Skeletal muscle tissue (tissue), 4 donors: ENCODE data around the gene EIF4E2. TPM values are rescaled to one million over a fixed set of nuclear protein-coding genes. Genes with fewer than 3 reads are reported as not detected.
"Not testable (repeated sequence)": the region's sequence is repeated elsewhere in the genome, so short reads cannot be mapped to it uniquely, and the experiment has no call there.

Experiments
- H3K27ac ChIP-seq: one replicate; pipeline ENCODE4 v1.7.0; 2013; ENCODE audit warnings: mild to moderate bottlenecking, low read depth, low read length, inconsistent platforms
- H3K27me3 ChIP-seq, 3 donors: one replicate each; pipeline ENCODE4 v1.7.0; 2013; ENCODE audit warnings: low read length in 3 of 3; ENCODE audit not compliant: control insufficient read depth in 3 of 3, insufficient read depth in 3 of 3
- H3K36me3 ChIP-seq, 3 donors: one replicate each; pipeline ENCODE4 v1.7.0; 2013; ENCODE audit warnings: low read length in 3 of 3; ENCODE audit not compliant: control insufficient read depth in 3 of 3, insufficient read depth in 3 of 3
- H3K4me1 ChIP-seq, 3 donors: one replicate each; pipeline ENCODE4 v1.7.0; 2013; ENCODE audit warnings: low read length in 3 of 3, mild to moderate bottlenecking in 3 of 3; ENCODE audit not compliant: control insufficient read depth in 3 of 3, insufficient read depth in 3 of 3
- H3K4me3 ChIP-seq, 3 donors: one replicate each; pipeline ENCODE4 v1.7.0; 2013; ENCODE audit warnings: low read length in 3 of 3
- H3K9ac ChIP-seq, 3 donors: one replicate each; pipeline ENCODE4 v1.7.0; 2013; ENCODE audit warnings: low read length in 3 of 3, mild to moderate bottlenecking in 3 of 3, moderate library complexity in 2 of 3, low read depth in 1 of 3
- H3K9me3 ChIP-seq, 3 donors: one replicate each; pipeline ENCODE4 v1.7.0; 2013; ENCODE audit warnings: low read length in 3 of 3; ENCODE audit not compliant: control insufficient read depth in 3 of 3
- total RNA-seq: library from RNA; depleted of rRNA; stranded (reverse); fragments of >200 nt; gene quantifications from one replicate; pipeline ENCODE4 v1.2.3, GENCODE V29; 2014
- donor health status: Osteomylitis.

The EIF4E2 gene
- total RNA-seq, 1 donor from 2014 or later: 204 TPM

DNA sequence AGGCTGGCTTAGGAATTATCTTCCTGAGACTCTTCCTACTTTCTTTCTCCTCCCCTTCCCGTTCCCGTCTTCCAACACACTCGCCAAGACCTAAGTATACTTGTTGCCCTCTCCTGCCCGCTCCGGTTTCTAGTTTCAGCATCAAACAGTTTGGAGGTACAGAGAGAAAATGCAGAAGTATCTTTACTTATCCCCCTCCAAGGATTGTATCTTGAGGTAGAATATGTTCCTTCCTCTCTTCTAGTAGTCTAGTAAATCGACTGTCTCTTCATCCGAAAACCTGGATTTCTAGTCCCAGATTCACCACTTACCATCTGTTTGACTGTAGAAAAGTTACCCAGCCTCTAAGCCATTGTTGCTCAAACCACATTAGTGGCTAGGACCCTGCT lies 755 bp downstream of the EIF4E2 start:
- Histone ChIP-seq H3K9ac (peak overlapping the region; percentile 91 to 95 (median 95)), H3K27me3 (no peaks in the 10 kb centered on the region), H3K36me3 (peaks cover 3 to 22% (median 11%) of the 10 kb centered on the region in 3 donors), H3K4me1 (peaks cover 19 to 63% (median 20%) of the 10 kb centered on the region in 3 donors), H3K27ac (peak overlapping the region; percentile 97), H3K9me3 (no peaks in the 10 kb centered on the region), H3K4me3 (peak overlapping the region; percentile 88 to 95 (median 93))

DNA sequence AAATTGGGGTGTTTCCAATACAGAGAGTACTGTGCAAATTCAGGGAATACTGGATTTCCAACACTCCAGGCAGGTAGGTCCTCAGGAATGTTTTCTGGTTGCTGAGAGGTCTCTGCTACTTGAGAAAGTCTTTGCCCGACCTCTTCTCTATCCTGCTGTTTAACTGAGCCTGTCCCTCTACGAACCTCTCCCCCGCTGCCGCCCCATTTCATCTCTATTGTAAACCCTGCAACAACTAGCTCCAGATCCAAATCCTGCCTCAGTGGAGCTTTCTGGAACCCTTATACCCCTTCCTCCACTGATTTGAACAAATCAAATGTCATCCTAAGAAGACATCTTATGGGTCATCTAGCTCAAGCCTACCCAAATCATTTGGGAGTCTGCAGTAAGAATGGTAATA lies 1.3 kb downstream of the EIF4E2 start:
- H3K9me3 ChIP-seq: no peaks in the 10 kb centered on the region
- peak overlapping the region; percentile 97 for H3K27ac ChIP-seq
- H3K4me3 ChIP-seq: peak overlapping the region; percentile 88 to 95 (median 93)
- no peaks in the 10 kb centered on the region for H3K27me3 ChIP-seq
- H3K9ac ChIP-seq: peak overlapping the region; percentile 28 to 95 (median 95)
- peaks cover 4 to 27% (median 11%) of the 10 kb centered on the region in 3 donors for H3K36me3 ChIP-seq
- peaks cover 19 to 62% (median 20%) of the 10 kb centered on the region in 3 donors for H3K4me1 ChIP-seq

DNA sequence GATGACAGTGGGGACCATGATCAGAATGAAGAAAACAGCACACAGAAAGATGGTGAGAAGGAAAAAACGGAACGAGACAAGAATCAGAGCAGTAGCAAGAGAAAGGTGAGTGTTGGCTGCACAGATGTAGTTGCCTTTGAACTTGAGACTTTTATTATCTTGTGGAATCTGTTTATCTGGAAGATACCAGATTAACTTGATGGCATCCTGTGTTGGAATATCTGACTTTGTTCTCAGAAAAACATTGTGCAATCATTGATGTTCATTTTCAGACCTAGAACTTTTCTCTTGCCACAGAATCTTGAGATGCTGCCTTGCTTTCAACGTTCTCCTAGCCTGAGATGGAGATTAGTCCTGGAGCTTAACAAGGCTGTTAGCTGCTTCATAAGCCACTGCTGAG lies 5.9 kb downstream of the EIF4E2 start:
- Histone ChIP-seq H3K9ac (no peak overlapping the region), H3K27ac (no peak overlapping the region), H3K36me3 (peaks cover 23 to 47% (median 35%) of the 10 kb centered on the region in 3 donors)

DNA sequence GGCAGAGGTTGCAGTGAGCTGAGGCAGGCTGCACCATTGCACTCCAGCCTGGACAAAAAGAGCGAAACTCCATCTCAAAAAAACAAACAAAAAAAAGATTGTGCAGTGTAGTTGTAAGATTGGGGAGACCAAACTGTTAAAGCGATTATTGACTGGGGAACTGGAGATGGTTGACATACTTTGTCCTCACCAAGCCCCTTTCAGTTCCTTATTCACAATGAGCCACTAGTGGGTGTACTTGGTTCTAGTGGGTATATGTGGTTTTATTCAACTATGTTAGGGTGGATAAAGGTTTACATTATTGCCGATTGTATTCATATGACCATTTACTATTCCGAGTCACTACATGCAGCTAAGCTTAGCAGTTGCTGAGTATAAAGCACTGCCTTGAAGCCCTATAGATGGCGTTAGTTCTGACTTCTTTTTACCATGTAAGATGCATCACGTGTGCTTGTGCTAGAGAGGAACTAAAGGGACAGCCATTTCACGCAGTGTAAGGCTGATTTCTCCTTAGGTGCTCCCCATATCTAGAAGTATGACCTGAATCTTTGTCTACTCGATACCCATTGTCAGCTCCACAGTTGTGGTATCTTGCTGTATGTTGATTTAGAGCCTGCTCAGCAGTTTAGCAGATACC lies 12.1 kb downstream of the EIF4E2 start:
- H3K36me3 ChIP-seq: peaks cover 43 to 68% (median 64%) of the 10 kb centered on the region in 3 donors

More for the DNA sequence above, 5.9 kb downstream of the EIF4E2 start:
- no peaks in the 10 kb centered on the region for H3K9me3 ChIP-seq
- no peaks in the 10 kb centered on the region for H3K27me3 ChIP-seq
- peaks cover 10 to 42% (median 17%) of the 10 kb centered on the region in 3 donors for H3K4me1 ChIP-seq
- H3K4me3 ChIP-seq: no peak overlapping the region

DNA sequence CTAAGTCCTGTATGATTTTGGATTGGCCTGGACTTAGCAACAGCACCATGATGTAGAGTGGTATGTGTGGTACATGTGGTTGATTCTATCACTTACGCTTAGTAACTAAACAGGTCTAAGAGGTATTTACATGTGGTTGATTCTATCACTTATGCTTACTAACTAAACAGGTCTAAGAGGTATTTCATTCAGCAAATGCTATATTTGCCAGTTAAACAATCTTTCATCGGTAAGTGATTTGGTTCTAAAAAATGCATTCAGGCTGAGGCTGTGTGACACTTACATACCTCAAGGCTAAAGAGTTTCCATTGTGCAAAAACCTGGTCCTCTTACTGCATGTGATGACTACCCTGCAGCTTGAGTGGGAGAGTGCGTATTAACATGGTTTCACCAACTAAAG lies 13.1 kb downstream of the EIF4E2 start:
- Histone ChIP-seq H3K27ac (no peak overlapping the region), H3K36me3 (peaks cover 49 to 71% (median 69%) of the 10 kb centered on the region in 3 donors), H3K9ac (no peak overlapping the region), H3K4me3 (no peak overlapping the region), H3K4me1 (peaks cover 0 to 18% (median 0%) of the 10 kb centered on the region in 3 donors), H3K27me3 (no peaks in the 10 kb centered on the region), H3K9me3 (no peaks in the 10 kb centered on the region)

More for the DNA sequence above, 12.1 kb downstream of the EIF4E2 start:
- H3K27ac ChIP-seq: no peak overlapping the region
- H3K9ac ChIP-seq: no peak overlapping the region
- H3K4me1 ChIP-seq: peaks cover 0 to 8% (median 0%) of the 10 kb centered on the region in 3 donors
- no peaks in the 10 kb centered on the region for H3K9me3 ChIP-seq
- no peaks in the 10 kb centered on the region for H3K27me3 ChIP-seq
- no peak overlapping the region for H3K4me3 ChIP-seq

DNA sequence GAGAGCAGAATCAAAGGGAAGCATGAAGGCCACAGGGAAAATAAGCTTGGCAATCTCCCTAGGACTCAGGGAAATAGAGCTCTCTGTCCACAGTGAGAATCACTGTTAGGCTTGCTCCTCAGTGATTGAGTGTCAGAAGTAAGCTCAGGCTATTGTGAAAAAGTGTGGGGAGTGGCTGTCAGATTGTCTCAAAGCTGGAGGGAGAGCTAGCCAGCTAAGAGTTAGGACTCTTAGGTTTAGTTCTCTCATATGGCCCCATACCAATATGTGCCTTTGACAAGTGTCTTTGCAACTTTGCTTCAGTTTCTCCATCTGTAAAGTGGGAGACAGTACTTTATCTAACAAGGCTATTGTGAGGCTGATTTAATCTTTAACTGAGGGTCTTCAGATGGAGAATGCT lies 17.2 kb downstream of the EIF4E2 start:
- no peaks in the 10 kb centered on the region for H3K27me3 ChIP-seq
- H3K9ac ChIP-seq: no peak overlapping the region
- H3K4me1 ChIP-seq: peaks cover 10 to 50% (median 16%) of the 10 kb centered on the region in 3 donors
- H3K36me3 ChIP-seq: peaks cover 48 to 67% (median 67%) of the 10 kb centered on the region in 3 donors
- no peak overlapping the region for H3K4me3 ChIP-seq
- H3K27ac ChIP-seq: no peak overlapping the region
- H3K9me3 ChIP-seq: no peaks in the 10 kb centered on the region

DNA sequence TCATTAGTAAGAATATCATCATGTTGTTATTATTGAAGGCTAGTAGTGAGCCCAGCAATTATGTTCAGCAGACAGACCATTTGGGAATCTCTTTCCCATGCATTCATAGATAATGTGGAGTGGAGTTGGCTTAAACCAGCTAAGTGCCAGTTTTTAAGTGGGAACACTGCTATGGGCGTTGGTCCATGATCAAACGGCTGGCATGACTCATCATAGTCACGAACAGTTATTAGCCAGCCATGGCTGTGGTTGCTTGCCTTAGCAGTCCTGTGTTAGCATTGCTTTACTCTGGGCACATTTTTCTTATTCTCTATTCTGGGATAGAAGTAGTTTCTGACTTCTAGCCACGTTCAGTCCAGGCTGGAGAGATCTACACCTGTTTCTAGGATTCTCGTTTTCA lies 17.7 kb downstream of the EIF4E2 start:
- Histone ChIP-seq H3K9me3 (no peaks in the 10 kb centered on the region), H3K4me3 (no peak overlapping the region), H3K27me3 (no peaks in the 10 kb centered on the region), H3K4me1 (peaks cover 13 to 50% (median 16%) of the 10 kb centered on the region in 3 donors), H3K9ac (no peak overlapping the region), H3K36me3 (peaks cover 45 to 65% (median 63%) of the 10 kb centered on the region in 3 donors), H3K27ac (peak overlapping the region; percentile 26)

DNA sequence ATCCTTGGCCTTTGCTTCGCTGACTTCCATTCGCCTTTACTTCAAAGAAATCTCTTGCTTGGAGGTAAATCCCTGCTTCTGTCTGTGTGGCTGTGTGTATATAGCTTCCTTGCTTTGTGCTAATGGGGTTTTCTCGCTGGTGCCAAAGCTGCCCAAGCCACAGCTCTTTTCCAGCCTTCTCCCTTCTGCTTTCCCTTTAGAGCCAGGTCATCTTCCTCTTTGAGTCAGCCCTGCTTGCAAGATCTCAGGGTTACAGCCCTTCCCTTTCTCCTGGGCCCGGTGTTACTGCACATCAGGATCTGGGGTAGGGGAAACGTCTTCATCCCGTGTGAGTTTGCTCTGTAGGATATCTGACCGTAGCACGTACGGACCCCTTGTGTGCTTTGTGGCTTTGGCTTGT lies 19.1 kb downstream of the EIF4E2 start:
- peaks cover 42 to 65% (median 55%) of the 10 kb centered on the region in 3 donors for H3K36me3 ChIP-seq
- peaks cover 24 to 62% (median 27%) of the 10 kb centered on the region in 3 donors for H3K4me1 ChIP-seq

DNA sequence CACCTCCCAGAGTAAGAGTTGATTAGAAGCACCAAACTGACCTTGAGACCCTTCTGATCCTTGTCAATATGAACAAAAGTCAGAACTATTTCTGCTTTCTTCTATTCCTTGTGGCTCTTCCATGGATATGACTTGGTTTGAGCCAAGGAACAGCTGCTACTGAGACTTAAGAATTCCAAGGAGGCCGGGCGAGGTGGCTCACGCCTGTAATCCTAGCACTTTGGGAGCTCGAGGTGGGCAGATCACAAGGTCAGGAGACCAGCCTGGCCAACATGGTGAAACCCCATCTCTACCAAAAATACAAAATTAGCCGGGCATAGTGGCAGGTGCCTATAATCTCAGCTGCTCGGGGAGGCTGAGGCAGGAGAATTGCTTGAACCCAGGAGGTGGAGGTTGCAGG lies 20.0 kb downstream of the EIF4E2 start:
- peak overlapping the region; percentile 26 for H3K27ac ChIP-seq
- H3K4me3 ChIP-seq, H3K9me3 ChIP-seq, H3K9ac ChIP-seq, H3K27me3 ChIP-seq: not testable (repeated sequence)
- H3K36me3 ChIP-seq: peaks cover 41 to 58% (median 49%) of the 10 kb centered on the region in 3 donors
- H3K4me1 ChIP-seq: peaks cover 30 to 71% (median 36%) of the 10 kb centered on the region in 3 donors

More for the DNA sequence above, 19.1 kb downstream of the EIF4E2 start:
- Histone ChIP-seq H3K27ac (no peak overlapping the region), H3K27me3 (no peaks in the 10 kb centered on the region), H3K9ac (peak overlapping the region in 1 of 3 donors; percentile 51), H3K4me3 (no peak overlapping the region), H3K9me3 (no peaks in the 10 kb centered on the region)

DNA sequence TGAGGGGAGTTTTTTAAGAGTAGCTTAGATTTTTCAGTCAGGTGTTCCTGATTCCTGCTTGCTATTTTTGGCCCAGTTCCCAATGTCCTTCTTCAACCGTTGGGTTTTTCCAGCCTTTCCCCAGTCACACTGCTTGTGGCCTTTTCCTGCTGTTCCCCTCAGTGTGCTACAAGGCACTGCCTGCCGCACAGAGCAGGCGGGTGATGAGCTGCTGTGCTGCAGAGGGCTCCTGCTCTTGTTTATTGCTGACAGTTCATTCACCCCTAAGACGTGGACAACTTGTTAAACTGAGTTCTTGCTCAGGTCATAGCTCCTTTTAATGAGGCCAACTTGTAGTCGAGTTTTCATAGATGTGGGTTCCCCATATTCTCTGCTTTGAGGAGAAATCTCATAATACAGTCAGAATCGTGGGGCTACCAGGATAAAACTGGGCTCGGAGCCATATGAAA lies 20.6 kb downstream of the EIF4E2 start:
- peak overlapping the region; percentile 26 for H3K27ac ChIP-seq
- H3K4me1 ChIP-seq: peaks cover 30 to 70% (median 36%) of the 10 kb centered on the region in 3 donors
- no peak overlapping the region for H3K4me3 ChIP-seq
- H3K27me3 ChIP-seq: no peaks in the 10 kb centered on the region
- no peak overlapping the region for H3K9ac ChIP-seq
- H3K9me3 ChIP-seq: no peaks in the 10 kb centered on the region
- H3K36me3 ChIP-seq: peaks cover 38 to 56% (median 45%) of the 10 kb centered on the region in 3 donors
